ENCODE data around the gene PRDX2. TPM values are rescaled to one million over a fixed set of nuclear protein-coding genes. Genes with fewer than 3 reads are reported as not detected.

Gene PRDX2
- total RNA-seq, 4 donors from 2014 or later, result 166 to 496 (median 328) TPM

DNA sequence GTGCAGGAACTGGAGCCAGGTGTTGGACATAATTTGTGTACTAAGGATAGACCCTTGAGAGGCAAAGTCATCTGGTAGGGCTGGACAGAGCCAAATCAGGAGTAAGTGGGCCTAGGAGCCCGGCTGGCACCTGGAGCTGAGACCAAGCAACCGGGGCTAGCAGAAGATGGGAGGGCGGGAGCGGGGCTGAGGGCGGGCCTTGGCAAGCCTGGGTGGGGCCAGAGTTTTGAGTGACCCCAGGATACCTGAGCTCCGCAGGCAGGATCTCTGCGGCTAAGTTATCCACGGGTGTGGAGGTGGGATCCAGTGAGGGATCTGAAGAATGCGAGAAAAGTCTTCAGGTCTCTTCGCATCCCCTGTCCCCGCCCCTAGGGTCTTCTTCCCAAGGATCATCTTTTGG is 34.5 kb downstream of the PRDX2 start:
- TF ChIP-seq, protein P1, sequence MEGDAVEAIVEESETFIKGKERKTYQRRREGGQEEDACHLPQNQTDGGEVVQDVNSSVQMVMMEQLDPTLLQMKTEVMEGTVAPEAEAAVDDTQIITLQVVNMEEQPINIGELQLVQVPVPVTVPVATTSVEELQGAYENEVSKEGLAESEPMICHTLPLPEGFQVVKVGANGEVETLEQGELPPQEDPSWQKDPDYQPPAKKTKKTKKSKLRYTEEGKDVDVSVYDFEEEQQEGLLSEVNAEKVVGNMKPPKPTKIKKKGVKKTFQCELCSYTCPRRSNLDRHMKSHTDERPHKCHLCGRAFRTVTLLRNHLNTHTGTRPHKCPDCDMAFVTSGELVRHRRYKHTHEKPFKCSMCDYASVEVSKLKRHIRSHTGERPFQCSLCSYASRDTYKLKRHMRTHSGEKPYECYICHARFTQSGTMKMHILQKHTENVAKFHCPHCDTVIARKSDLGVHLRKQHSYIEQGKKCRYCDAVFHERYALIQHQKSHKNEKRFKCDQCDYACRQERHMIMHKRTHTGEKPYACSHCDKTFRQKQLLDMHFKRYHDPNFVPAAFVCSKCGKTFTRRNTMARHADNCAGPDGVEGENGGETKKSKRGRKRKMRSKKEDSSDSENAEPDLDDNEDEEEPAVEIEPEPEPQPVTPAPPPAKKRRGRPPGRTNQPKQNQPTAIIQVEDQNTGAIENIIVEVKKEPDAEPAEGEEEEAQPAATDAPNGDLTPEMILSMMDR (IDR thresholded peaks at IDR 0.05), result no peak
- TF ChIP-seq POLR2A (IDR thresholded peaks at IDR 0.05), result no peak
- peaks cover 32 to 34% of the 10 kb centered on the region in 2 donors for H3K36me3 ChIP-seq
- no peak for DNase-seq
- no peaks in the 10 kb centered on the region for H3K27me3 ChIP-seq
- intact Hi-C loops (cut with DNase I), result loop anchor here (5.0 kb wide), 1 partner anchor 80 kb away; no protein-coding TSS in a partner anchor
- H3K4me3 ChIP-seq (replicated peaks in 1 of 3), result no peak overlapping the region
- H3K4me1 ChIP-seq, result no peaks in the 10 kb centered on the region
- WGBS, 2 donors, result 87 to 90% methylated on average over 11 of the region's 11 CpGs
- H3K9me3 ChIP-seq, result no peaks in the 10 kb centered on the region
- H3K27ac ChIP-seq, result no peak overlapping the region

DNA sequence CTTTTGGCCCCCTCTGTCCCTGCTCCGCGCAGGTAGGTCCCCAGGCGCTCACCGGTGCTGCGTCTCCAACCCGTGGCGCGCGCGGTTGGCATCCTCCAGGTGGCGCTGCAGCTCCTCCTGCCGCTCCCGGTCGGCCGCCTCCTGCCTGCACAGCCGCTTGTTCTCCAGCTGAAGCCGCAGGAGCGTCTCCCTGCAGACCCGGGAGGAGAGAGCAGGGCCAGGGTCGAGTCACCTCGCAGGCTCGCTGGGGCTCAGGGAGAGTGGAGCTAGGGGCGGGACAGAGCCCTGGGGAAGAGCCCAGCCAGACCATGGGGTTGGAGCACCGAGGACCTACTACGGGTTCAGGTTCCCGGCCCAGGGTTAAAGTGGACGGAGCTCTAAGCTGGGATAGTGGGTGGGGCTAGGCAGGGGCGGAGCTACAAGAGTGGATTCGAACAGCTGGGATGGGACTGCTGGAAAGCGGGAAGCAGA is 35.5 kb downstream of the PRDX2 start:
- no peak overlapping the region for H3K4me3 ChIP-seq (replicated peaks in 1 of 3)

DNA sequence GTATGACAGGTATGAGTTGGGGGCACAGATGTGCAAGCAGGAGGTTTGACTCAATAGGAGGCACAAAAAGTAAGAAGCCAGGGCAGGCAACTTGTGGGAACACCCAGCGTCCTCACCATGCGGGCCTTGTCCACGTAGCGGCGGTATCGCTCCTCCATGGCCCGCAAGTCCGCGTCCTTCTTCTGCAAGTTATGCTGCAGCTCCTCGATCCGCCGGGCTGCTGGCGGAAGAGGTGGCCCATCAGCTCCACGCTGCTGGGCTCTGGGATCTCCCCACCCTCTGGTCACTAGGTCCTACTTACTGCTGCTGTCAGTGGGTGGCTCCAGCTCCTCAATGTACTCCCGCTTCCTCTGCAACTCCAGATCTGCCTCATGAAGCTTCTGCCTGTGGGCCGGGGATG is 36.9 kb downstream of the PRDX2 start:
- Histone ChIP-seq H3K27ac (no peak overlapping the region), H3K4me3 (replicated peaks in 1 of 3) (no peak overlapping the region), H3K36me3 (peaks cover 25 to 31% of the 10 kb centered on the region in 2 donors), H3K4me1 (no peaks in the 10 kb centered on the region), H3K9me3 (no peaks in the 10 kb centered on the region), H3K27me3 (no peaks in the 10 kb centered on the region)
- DNase-seq, result no peak
- intact Hi-C loops (cut with DNase I), result loop anchor here (5.0 kb wide), 2 partner anchors 33 to 83 kb away; no protein-coding TSS in a partner anchor
- WGBS, 2 donors, result 95 to 98% methylated on average over 15 to 16 of the region's 16 CpGs
- TF ChIP-seq, protein P1 (IDR thresholded peaks at IDR 0.05), result no peak
- TF ChIP-seq POLR2A (IDR thresholded peaks at IDR 0.05), result no peak

More for the DNA sequence above, 35.5 kb downstream of the PRDX2 start:
- Histone ChIP-seq H3K27ac (peak overlapping the region in 1 of 3 donors; percentile 43), H3K9me3 (no peaks in the 10 kb centered on the region), H3K36me3 (peaks cover 34 to 38% of the 10 kb centered on the region in 2 donors), H3K4me1 (no peaks in the 10 kb centered on the region), H3K27me3 (no peaks in the 10 kb centered on the region)
- intact Hi-C loops (cut with DNase I), result loop anchor here (5.0 kb wide), 1 partner anchor 81 kb away; no protein-coding TSS in a partner anchor
- DNase-seq, result peak; percentile 57 to 62
- no peak for TF ChIP-seq POLR2A (IDR thresholded peaks at IDR 0.05)
- TF ChIP-seq, protein P1 (IDR thresholded peaks at IDR 0.05), result peak in 4 of 6 experiments; percentile 35 to 62 (median 54)
- WGBS, 2 donors, result 46 to 59% methylated on average over 10 to 25 of the region's 30 CpGs

DNA sequence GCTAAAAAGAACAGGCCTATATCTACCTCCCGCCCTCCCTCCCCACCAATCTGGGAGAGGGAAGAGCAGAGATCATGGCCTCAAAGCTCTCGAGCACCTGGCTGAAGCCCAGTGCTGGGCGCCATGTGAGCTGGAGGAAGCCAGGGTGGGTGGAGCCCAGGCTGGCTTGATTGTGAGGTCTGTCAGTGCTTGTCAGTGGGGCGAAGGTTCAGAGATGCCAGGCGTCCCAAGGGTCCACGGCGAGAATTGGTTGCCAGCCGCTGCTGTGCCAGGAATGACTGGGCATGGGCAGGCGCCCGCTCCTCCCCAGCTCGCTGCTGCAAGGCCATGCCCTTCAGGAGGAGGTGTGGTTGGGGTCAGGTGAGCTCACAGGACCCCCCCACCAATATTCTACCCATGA is 38.5 kb downstream of the PRDX2 start:
- H3K36me3 ChIP-seq, result peaks cover 19 to 31% of the 10 kb centered on the region in 2 donors
- DNase-seq, result no peak
- no peak overlapping the region for H3K27ac ChIP-seq
- intact Hi-C loops (cut with DNase I), result loop anchor here (5.0 kb wide), 1 partner anchor 34 kb away; no protein-coding TSS in a partner anchor
- 89 to 90% methylated on average over 2 to 11 of the region's 11 CpGs for WGBS, 2 donors
- TF ChIP-seq, protein P1 (IDR thresholded peaks at IDR 0.05), result no peak
- TF ChIP-seq POLR2A (IDR thresholded peaks at IDR 0.05), result no peak
- H3K4me3 ChIP-seq (replicated peaks in 1 of 3), result no peak overlapping the region
- peaks cover 0 to under 1% of the 10 kb centered on the region in 2 donors for H3K4me1 ChIP-seq
- no peaks in the 10 kb centered on the region for H3K9me3 ChIP-seq
- H3K27me3 ChIP-seq, result no peaks in the 10 kb centered on the region

DNA sequence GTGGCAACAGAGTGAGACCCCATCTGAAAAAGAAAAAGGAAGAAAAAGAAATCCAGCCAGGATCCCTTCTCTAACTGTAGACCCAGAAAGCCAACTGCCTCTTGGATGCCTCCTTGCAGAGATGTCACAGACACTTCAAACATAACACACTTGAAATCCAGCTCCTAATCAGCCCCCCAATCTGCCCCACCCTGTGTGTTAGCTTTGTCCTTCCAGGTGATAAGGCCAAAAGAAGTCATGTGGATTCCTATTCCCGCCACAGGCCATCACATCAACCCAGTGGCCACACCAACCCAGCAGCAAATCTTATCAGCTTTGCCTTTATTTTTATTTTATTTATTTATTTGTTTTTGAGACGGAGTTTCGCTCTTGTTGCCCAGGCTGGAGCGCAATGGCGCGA is 41.9 kb downstream of the PRDX2 start:
- no peak for TF ChIP-seq POLR2A (IDR thresholded peaks at IDR 0.05)
- TF ChIP-seq, protein P1 (IDR thresholded peaks at IDR 0.05), result no peak

More for the DNA sequence above, 41.9 kb downstream of the PRDX2 start:
- Histone ChIP-seq H3K4me3 (replicated peaks in 1 of 3) (no peak overlapping the region), H3K9me3 (no peaks in the 10 kb centered on the region), H3K4me1 (peaks cover 9% of the 10 kb centered on the region in 2 donors), H3K27ac (no peak overlapping the region), H3K27me3 (no peaks in the 10 kb centered on the region), H3K36me3 (peaks cover 14 to 18% of the 10 kb centered on the region in 2 donors)
- DNase-seq, result no peak
- WGBS, 2 donors, result 91 to 94% methylated on average over 6 of the region's 6 CpGs
- intact Hi-C loops (cut with DNase I), result loop anchor here (5.0 kb wide), 1 partner anchor 38 kb away; no protein-coding TSS in a partner anchor

Data from thyroid gland (tissue), 4 donors.